Lung (tissue), 12 donors: ENCODE results near the gene GAN. TPM values are rescaled to one million over a fixed set of nuclear protein-coding genes. Genes with fewer than 3 reads are reported as not detected.

Experiments used
- ATAC-seq: fragments of 200-7000 bp; cut with Tn5 transposase; one replicate; pipeline ENCODE4 v1.9.1; 2020; ENCODE audit warnings: moderate number of reproducible peaks; ENCODE audit not compliant: insufficient read depth, low FRiP score
- DNase-seq, 3 donors: peaks; one replicate each; pipeline ENCODE4 v3.0.0-alpha.2; 2013 to 2017
- H3K27ac ChIP-seq, 2 donors: one replicate each; pipeline ENCODE4 v1.5.1; 2013; ENCODE audit warnings: mild to moderate bottlenecking in 2 of 2, moderate library complexity in 2 of 2, control low read depth in 1 of 2, inconsistent platforms in 1 of 2, low read depth in 1 of 2, low read length in 1 of 2
- H3K27me3 ChIP-seq, 3 donors: one replicate each; pipeline ENCODE4 v1.5.1; 2013; ENCODE audit warnings: low read length in 2 of 3; ENCODE audit not compliant: control insufficient read depth in 3 of 3, insufficient read depth in 3 of 3
- H3K36me3 ChIP-seq, 4 donors: one replicate each; pipeline ENCODE4 v1.5.1; 2013; ENCODE audit warnings: low read length in 4 of 4, mild to moderate bottlenecking in 1 of 4, moderate library complexity in 1 of 4; ENCODE audit not compliant: control insufficient read depth in 4 of 4, insufficient read depth in 4 of 4
- H3K4me1 ChIP-seq, 5 donors: one replicate each; pipeline ENCODE4 v1.5.1; 2013; ENCODE audit warnings: low read length in 5 of 5, mild to moderate bottlenecking in 2 of 5, moderate library complexity in 1 of 5; ENCODE audit not compliant: control insufficient read depth in 5 of 5, insufficient read depth in 5 of 5
- H3K4me3 ChIP-seq: one replicate; pipeline ENCODE4 v1.5.1; 2013; ENCODE audit warnings: mild to moderate bottlenecking, control low read depth, moderate library complexity
- H3K9ac ChIP-seq, 2 donors: one replicate each; pipeline ENCODE4 v1.5.1; 2013; ENCODE audit warnings: low read length in 2 of 2, control low read depth in 1 of 2; ENCODE audit not compliant: insufficient read depth in 1 of 2
- H3K9me3 ChIP-seq, 4 donors: one replicate each; pipeline ENCODE4 v1.5.1; 2013; ENCODE audit warnings: low read length in 3 of 4, mild to moderate bottlenecking in 1 of 4, moderate library complexity in 1 of 4; ENCODE audit not compliant: control insufficient read depth in 4 of 4, insufficient read depth in 3 of 4
- CTCF ChIP-seq: IDR thresholded peaks from 2 replicates; pipeline ENCODE4 v1.5.1; 2012; ENCODE audit warnings: mild to moderate bottlenecking; ENCODE audit errors: control extremely low read depth, extremely low read depth
- WGBS, 2 donors: extraction: QIAGEN DNeasy Blood & Tissue Kit; methylation state at CpG; one replicate each; pipeline ENCODE4 v1.1.7; 2013; 5-methylcytosine and 5-hydroxymethylcytosine counted together
- polyA plus RNA-seq, 2 donors: library from polyadenylated mRNA; stranded (reverse); fragments of 200-250 nt; gene quantifications; one replicate each; pipeline ENCODE4 v1.2.1, GENCODE V29; 2013
- total RNA-seq, 2 donors: library from RNA; depleted of rRNA in 1 of 2; stranded (reverse); fragments of >200 nt in 1 of 2; gene quantifications; one replicate each; pipeline ENCODE4 v1.2.1, GENCODE V29; 2014 to 2021
- donor health status: control.
- donor health status: control.
- donor health status: Bipolar disorder and iron deficiency.
- donor health status: healthy.
- donor health status: DM: yes; HTN: yes; CAD: no.

The GAN gene
- total and polyA plus RNA-seq, 4 donors = 0.76 to 9.0 (median 4.4) TPM

DNA sequence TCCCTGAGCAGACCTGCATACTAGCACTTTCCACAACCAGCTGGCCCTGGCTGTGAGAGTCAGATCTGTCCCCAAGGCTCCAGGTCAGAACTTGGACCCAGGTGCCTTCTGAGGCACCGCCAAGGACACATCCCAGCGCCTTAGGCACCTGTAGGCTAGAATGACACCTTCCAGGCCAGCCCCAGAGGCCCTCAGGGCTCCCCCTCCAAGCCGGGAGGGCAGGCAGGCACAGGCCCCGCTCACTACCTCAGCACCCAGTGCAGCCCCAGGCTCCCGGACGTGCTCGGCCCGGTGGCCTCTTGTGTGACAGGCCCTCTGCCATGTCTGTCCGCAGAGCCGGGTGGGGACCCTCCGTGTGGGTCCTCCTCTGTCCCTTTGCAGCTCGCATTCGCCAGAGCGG is 73.6 kb downstream of the GAN start:
- no peak overlapping the region for H3K9ac ChIP-seq
- ATAC-seq = no peak
- 96 to 98% methylated on average over 14 of the region's 14 CpGs for WGBS, 2 donors
- no peaks in the 10 kb centered on the region for H3K27me3 ChIP-seq
- no peak overlapping the region for H3K27ac ChIP-seq
- peaks cover 0 to 6% (median 0%) of the 10 kb centered on the region in 5 donors for H3K4me1 ChIP-seq
- H3K9me3 ChIP-seq = no peaks in the 10 kb centered on the region
- no peak for TF ChIP-seq CTCF
- H3K36me3 ChIP-seq = peaks cover 0 to 7% (median 4%) of the 10 kb centered on the region in 4 donors
- H3K4me3 ChIP-seq = no peak overlapping the region
- no peak for DNase-seq

DNA sequence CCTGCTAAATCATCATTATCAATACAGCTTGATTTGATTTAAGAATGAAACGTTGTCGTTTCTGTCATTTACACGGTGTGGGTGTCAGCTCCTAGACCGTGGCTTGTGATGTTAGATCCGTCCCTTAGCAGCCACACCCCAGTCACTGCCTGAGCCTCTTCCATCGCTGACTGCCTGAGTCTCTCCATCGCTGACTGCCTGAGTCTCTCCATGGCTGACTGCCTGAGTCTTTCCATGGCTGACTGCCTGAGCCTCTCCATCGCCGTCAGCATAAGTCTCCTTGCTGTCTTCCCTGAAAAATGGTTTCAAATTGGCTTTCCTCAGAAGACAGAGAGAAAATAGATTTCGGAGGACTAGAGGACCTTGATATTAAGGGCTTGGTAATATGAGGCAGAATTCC is 76.1 kb downstream of the GAN start:
- Histone ChIP-seq H3K9ac (no peak overlapping the region), H3K36me3 (peaks cover 0 to 7% (median 4%) of the 10 kb centered on the region in 4 donors), H3K4me1 (peaks cover 0 to 3% (median 0%) of the 10 kb centered on the region in 5 donors), H3K27ac (no peak overlapping the region), H3K4me3 (no peak overlapping the region), H3K27me3 (no peaks in the 10 kb centered on the region), H3K9me3 (no peaks in the 10 kb centered on the region)
- 91 to 97% methylated on average over 10 of the region's 10 CpGs for WGBS, 2 donors
- DNase-seq = no peak
- no peak for TF ChIP-seq CTCF
- no peak for ATAC-seq

DNA sequence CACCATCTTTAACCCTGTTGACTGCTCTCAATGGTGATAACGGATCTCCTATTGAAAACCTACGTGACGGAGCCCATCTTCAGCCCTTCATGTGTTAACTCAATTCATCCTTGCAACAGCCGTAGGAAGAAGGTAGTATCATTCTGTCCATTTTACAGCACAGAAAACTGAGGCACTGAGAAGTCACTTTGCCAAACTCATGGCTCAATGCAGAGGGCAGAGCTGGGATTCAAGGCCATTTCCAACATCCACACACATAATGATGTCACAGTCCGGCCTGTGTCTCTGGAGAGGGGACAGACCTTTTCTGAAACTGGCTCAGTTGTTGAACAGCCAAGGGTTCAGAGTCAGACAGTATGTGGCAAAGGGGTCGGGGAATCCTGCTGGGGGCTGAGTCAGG is 77.2 kb downstream of the GAN start:
- ATAC-seq = no peak

More for the DNA sequence above, 77.2 kb downstream of the GAN start:
- Histone ChIP-seq H3K9me3 (no peaks in the 10 kb centered on the region), H3K36me3 (peaks cover 0 to 7% (median 4%) of the 10 kb centered on the region in 4 donors), H3K27me3 (no peaks in the 10 kb centered on the region), H3K4me3 (no peak overlapping the region), H3K9ac (no peak overlapping the region), H3K4me1 (peaks cover 0 to 4% (median 0%) of the 10 kb centered on the region in 5 donors), H3K27ac (no peak overlapping the region)
- no peak for DNase-seq
- 96 to 97% methylated on average over 6 of the region's 6 CpGs for WGBS, 2 donors
- TF ChIP-seq CTCF = no peak
